Measurements from ENCODE around the gene POTEB2.
"Not testable (repeated sequence)": the region's sequence is repeated elsewhere in the genome, so short reads cannot be mapped to it uniquely, and the experiment has no call there.

Gene POTEB2

DNA sequence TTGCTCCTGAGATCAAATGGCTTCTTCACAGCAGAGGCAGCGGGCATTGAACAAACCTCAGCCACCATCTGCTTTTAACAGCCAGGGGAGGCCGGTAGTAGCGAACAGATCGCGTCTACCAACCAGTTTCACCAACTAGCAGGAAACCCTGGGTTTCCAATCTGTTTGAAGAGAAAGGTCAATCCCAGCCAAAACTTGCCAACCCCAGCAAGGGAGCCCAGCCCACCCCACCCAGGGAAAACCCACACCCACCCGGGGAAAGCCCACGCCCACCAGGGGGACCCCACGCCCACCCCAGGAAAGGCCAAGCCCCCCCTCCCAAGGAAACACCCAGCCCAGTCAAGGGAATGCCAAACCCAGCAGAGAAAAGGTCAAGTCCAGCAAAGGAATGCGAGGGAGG is at the start of gene POTEB2:
Gene POTEB2 (minus strand): TSS at position 101 of the 400 bp plus-strand sequence. CDS start 33 bp downstream, at position 68.
- not testable (repeated sequence) for H3K27ac ChIP-seq; DNase-seq (ENCODE audit: low spot score); H3K4me3 ChIP-seq

GRCh38 chr15:20879916-20880315 is 13.8 kb upstream of the POTEB2 start:
- H3K4me3 ChIP-seq; H3K27ac ChIP-seq; DNase-seq (ENCODE audit: low spot score): not testable (repeated sequence)

DNA sequence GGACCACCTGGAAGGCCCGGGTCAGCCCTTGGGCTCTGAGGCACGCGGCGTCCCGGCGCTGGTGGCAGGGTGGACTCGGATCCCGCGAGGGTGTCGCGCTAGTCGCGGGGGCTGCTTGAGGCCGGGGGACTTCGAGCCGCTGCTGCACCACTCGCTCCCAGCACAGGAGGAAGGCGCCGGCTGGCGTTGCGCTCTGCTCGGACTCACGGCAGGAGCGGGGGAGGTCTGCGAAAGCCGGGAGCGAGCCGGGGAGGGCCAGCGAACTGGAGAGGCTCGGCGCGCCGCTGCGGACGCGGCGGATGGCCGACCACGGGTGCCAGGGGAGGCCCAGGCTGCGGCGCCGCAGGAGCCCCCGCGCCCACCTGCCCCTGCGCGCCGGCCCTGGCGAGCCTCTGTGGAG is 12.3 kb upstream of the POTEB2 start:
- not testable (repeated sequence) for DNase-seq (ENCODE audit: low spot score); H3K4me3 ChIP-seq; H3K27ac ChIP-seq

GRCh38 chr15:20877819-20878218 is 11.7 kb upstream of the POTEB2 start:
- not testable (repeated sequence) for H3K27ac ChIP-seq; H3K4me3 ChIP-seq; DNase-seq (ENCODE audit: low spot score)
